GM18519 (cell line): Measurements from ENCODE around the gene G6PC3.
"Not testable (repeated sequence)": the region's sequence is repeated elsewhere in the genome, so short reads cannot be mapped to it uniquely, and the experiment has no call there.

ENCODE experiments used
- ATAC-seq: cut with Tn5 transposase; IDR thresholded peaks from one replicate; pipeline ENCODE4 v1.9.1; 2021; ENCODE audit warnings: mild to moderate bottlenecking, moderate library complexity; ENCODE audit not compliant: unreplicated experiment, low FRiP score

The G6PC3 gene

DNA sequence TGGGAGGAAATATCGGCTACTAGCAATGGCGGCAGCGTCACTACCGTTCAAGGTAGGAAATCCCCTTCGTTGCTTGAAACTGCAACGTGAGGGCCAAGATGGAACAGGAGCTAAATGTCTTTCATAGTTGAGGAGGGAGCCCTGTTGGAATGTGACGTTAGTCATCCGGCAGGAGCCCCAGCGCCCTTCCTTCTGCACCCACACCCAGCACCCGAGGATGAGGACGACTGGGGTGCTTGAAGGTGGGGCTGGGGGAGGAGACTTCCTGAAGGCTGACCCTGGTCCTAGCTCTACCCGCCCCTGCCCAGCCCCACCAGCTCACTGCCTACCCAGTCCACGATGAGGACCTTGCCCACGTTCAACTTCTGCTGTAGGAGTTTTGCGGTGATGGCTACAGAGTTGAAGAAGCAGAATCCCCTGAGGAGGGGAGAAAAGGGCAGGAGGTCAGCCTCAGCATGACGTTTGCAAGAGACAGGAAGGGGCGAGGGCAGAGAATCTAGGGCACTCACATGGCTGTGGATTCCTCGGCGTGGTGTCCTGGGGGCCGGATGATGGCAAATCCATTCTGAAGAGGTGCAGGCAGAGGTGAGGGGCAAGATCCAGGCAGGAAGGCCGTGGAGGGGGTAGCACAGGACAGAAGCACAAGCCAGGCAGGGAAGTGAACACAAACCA lies 11.9 kb downstream of the G6PC3 start:
- no peak for ATAC-seq

DNA sequence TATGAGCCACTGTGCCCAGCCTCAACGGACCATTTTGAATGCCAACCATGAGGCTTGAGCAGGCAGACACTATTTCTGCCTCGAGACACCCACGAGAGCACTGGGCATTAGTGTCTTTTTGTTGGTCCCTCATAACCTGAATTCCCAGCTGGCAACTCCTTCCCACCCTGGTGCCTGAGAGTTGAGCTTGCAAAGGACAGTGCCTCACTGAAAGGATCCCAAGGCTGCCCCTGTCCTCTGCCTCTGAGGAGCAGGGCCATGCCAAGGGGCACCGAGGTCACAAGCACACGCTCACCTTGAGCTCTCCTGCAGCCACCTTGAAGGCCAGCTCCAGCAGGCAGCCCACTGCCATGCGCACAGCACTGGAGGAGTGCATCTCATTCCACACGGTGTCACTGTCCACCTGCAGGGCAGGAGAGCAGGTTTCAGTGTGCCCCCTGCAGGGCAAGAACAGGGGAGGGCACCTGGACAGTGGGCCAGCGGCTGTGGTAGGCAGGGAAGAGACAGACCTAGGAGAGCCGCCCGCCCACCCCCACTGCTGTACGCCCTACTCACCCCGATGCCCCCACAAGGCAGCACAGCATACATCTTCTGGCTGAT lies 12.8 kb downstream of the G6PC3 start:
- no peak for ATAC-seq

DNA sequence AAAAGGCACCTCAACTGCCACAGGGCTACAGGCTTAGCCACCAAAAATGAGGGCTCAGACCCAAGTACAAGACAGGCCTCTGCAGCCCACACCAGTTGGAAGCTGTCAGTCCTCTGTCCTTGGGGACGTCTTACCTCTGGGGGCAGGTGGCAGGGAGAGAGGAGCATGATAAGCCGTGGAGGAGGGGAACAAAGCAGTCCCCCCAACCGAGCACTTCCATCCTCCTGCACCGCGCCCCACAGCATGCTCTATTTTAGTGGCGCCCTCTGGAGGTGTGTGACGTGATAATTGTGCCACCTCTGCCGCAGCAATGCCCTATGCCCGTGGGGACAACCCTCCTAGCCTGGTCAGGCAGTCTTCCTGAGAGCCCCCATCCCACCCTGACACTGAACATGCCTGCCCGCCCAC lies 13.6 kb downstream of the G6PC3 start:
- ATAC-seq: no peak

DNA sequence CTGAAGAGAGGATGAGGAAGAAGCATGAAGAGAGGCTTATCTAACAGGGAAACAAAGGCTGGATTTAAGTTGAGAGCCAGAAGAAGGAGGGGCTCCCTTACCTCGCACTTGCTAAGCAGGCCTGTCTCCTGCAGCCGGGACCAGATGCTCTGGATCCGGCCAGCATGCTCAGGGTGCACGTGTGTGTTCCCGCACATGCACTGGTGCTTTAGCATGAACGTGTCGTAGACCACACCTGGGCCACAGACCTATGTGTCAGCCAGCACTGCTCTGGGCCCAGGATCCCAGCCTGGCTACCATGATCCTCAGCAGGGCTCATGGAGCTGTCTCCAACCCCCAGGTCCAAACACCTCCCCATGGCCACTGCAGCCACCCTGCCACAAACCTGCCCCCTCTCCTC lies 14.4 kb downstream of the G6PC3 start:
- ATAC-seq: no peak

DNA sequence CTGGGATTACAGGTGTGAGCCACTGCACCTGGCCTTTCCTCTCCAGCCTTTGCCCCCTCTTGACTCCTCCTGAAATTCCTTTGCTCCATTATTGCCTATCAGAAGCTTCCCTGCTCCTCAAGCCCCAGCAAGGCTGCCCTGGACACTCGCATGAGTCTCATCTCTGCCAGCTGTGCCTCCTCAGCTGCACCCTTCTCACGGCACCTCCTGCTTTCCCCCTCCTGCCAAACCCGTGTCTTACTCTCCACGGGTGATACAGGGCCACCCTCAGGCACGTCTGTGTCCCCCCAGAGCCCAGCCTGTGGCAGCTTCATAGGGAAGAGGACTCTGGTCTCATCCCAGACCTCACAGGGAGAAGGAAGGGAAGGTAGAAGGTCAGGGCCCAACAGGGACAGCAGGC lies 15.4 kb downstream of the G6PC3 start:
- ATAC-seq: no peak

DNA sequence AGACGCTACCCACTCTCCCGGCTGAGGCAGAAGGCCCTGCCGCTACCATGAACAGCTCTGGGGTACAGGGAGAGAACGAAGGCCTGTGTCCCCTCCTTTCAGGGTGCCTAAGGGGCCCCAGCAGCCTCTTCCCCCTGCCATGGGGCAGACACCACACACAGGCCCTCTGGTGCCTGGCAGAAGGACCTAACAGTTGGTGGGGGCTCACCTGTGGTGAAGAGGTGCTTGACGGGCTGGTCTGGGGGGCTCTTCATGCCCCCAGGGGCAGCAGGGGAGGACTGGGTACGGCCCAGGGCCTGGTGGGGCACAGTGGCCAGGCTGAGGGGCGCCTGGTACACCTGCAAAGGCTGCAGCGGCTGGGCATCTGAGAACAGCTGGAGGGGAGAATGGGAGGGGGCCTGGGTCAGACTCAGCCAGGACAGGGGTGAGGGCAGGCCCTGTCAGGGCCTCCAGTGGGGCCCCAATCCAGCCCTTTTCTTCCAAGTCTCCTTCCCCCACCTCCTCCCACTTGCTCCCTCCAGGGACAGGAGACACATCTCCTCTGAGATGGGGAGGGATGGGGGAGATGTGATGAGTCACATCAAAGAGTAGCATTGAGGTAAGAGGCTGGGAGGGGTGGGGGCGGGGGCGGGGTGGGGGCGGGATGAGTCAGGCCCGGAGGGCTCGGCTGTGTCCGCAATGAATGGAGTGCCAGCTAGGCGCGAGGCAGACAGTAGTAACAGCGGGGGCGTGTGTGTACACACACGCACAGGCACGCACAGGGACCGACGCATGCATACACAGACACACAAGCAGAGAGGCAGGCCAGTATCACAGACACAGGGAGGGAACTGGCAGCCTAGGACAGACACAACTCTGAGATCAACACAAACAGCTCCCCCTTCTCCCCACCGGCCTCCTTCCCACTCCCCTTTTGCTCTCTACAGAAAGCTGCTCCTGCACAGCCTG lies 16.1 kb downstream of the G6PC3 start:
- no peak for ATAC-seq

DNA sequence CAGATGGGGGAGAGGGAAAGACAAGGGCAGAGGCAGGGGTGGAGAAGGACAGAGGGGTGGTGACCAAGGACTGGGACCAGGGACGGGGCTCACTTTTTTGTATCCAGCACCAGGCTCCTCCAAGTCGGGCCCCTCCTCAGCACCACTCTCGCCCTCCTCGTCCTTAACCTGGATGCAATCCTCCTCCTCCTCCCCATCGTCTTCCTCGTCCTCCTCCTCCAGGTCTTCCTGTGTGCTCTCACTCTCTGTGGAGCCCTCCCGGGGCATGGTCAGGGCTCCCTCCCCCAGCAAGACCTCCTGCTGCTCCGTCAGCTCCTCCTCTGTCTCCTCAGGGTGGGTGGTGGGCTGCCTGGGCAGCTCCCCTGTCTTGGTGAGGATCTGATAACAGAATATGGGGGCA lies 16.8 kb downstream of the G6PC3 start:
- no peak for ATAC-seq

DNA sequence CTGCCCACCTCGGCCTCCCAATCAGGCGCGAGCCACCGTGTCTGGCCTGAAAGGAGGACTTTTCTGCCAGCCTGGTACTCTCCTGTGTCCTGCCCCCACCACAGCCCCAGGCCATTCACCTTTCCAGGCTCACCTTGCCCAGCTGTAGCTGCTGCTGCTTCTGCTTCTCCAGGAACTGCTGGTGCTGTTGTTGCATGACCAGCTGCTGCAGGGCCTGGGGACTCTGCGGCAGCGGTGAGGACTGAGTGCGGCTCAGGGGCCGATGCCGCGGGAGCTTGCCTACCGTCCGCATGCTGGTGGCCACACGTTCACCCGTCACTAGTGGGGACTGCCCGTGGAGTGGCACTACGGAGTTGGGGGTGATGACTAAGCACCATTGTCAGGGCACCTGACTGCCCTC lies 17.7 kb downstream of the G6PC3 start:
- ATAC-seq: no peak

DNA sequence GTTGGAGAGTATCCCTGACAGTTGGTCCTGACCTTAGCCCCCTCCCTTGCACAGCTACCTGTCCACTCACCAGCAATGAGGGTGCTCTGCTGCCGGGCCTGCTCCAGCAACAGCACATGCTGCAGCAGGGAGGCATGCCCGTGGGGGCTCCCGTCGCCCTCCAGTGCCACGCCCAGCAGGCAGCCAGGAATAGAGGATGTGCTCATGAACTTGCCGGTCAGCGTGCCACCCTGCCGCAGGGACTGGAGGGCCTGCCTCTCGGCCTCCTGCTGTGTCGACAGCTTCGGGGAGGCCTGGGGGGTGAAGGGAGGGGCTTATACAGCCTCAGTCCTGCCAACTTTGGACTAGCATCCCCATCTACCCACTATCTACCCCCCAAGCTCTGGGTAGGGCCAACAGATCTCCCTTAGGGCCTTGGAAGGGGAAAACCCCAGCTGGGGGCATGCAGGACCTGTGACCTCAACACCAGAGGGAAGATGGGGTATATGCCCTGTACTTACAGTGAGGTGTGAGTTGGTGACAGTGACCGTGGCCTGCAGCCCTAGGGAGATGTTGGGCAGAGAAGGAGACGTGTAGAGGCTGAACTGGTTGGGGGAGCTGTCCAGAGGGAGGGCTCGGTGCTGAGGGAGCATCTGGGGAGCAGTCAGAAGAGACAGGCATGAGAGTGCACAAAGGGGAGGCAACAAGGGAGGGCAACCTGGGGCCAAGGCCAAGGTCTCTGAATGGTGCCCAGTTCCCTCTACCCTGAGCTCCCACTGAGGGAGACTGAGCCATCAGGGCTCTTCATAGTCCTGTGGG lies 20.9 kb downstream of the G6PC3 start:
- ATAC-seq: no peak

DNA sequence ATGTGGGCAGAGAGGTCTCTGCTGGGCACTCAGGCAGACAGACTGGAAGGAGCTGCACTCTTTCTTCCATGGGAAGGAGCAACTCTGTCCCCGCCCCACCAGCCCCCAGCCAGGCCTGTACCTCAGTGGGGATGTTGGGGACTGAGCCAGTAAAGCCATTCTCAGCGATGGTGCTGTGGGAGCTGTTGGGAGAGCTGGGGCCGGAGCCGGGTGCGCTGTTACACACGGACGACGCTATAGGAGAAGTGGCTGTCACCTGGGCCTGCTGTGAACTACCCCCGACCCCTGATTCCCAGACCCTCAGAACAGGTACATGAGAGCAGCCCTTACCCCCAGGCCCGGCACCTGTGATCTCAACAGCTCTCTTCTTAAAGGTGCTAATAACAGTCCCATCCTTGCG lies 21.5 kb downstream of the G6PC3 start:
- ATAC-seq: no peak

DNA sequence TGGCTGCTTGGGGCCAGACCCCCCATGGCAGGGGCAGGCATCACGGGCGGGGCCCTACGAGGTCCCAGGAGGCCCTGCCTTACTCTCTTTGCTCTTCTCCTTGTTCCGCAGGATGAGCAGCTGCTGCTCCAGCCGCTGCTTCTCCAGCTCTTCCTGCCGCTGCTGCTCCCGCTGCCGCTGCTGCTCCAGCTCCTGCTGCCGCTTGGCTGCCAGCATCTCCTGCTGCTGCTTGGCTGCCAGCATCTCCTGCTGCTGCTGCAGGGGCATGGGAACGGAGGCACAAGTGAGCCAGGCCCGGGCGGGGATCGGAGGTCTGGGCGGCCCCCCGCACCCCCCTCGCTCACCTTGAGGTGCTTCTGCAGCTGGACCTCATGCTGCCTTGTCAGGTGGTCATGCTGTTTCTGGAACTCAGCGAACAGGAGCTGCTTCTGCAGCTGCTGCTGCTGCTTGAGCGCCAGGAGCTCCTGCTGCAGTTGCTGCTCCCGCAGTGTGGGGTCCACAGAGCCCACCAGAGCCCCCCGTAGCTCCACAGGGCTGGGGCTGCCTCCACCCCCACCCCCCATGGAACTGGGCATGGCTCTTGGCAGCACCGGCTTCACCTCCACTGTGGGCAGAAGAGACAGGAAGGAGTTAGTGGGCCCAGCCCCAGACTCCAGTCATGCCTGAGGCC lies 22.8 kb downstream of the G6PC3 start:
- ATAC-seq: no peak

DNA sequence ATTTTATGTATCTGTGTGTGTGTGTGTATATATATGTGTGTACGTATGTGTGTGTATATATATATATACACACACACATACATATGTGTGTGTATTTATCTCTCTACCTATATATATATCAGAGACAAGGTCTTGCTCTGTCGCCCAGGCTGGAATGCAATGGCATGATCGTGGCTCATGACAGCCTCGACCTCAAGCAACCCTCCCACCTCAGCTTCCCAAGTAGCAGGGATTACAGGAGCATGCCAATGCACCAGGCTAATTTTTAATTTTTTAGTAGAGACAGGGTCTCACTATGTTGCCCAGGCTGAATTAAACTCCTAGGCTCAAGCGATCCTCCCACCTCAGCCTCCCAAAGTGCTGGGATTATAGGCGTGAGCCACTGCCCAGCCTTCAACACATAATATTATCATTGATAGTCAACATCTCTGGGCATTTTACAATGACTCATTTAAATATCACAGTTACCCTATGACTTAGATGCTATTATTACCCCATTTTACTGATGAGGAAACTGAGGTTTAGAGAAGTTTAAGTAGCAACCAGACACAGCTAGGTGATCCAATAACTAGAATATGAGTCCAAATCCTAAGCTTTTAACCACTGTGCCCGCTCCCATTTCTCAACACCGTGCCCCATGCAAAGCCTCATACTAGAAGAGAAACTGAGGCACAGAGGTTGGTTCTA lies 24.3 kb downstream of the G6PC3 start:
- no peak for ATAC-seq

DNA sequence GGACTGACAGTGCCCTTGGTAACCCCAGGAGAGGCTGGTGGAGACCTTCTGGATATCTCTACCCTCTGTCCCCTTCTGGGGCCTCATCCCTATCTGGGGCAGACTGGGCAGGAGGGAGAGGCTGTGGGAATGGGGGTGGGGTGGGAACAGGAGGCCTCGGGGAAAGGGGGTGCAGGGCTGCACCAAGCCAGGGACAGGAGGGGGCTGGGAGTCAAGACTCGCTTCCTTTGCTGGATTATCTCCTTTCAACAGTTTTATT lies 24.8 kb downstream of the G6PC3 start:
- ATAC-seq: no peak

DNA sequence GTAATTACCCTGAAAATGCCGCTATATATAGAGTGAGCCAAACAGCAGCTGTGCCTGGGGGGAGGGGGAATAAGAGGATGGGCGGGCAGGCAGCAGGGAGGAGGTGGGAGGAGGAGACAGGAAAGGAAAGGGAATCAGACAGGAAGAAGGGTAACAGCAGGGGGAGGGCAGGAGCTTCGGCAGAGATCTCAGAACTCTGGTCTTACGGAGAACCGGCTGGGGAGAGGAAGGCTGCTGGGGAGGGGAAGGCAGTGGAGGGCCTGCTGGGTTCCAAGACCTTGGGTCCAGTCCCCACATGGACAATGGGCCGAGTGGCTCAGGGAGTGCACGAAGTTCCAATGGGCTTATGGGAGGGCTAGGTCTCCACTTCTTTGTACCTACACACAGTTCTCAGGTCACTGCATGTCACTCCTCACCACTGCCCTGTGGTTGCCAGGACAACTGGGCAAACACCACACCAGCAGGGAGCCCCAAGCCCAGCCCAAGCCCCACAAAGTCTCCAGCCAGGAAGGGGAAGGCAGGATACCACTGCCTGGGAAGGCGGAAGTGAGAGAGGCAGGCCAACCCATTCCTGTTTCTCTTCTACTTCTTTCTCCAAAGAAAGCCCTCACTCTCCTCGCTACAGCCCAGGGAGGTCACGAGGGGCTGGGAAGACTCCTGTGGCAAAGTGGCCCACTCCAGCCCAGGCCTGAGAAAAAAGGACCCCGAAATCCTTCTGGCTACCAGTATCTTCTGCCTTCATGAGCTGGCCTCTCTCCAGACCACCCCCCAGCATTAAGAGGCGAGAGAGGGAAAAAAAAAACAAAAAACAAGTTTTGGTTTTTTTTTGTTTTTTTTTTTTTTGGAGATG lies 25.3 kb downstream of the G6PC3 start:
- no peak for ATAC-seq

DNA sequence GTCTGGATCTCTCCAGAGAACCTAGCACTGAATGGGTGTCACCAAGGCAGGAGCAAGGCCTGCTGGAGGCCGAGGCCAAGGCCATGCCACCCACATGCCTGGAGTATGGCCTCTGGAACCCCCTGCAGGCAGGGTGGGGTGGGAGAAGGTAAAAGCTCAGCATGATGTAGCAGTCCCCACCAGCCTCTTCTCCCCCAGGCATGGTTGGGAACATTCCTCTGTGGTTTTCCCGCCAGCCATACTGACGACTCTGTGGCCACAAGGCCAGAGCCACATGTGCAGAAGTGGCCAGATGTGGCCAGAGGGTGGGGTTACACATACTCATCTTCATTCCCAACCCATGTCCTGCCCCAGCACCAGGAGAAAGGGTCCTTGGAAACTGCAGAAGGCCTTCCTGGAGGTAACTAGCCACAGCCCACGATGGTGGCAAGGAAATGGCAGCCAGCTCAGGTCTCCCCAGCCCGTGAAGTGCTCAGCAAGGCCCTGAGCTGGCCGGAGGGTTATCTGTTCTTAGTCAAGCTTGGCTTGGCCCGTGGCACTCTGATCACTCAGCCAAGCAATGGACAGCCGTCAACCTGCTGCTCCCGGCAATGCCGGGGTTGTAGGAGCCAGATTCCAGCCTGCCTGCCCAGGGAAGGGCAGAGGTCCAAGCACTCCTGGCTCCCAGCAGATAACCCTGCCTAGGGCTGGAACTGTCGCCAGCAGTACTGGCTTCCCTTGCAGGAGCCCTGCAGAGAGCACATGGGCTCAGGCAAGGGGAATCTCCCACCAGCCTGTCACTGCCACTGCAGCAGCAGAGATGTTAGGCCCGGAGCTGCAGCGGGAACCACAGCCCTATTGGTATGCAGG lies 26.8 kb downstream of the G6PC3 start:
- no peak for ATAC-seq

DNA sequence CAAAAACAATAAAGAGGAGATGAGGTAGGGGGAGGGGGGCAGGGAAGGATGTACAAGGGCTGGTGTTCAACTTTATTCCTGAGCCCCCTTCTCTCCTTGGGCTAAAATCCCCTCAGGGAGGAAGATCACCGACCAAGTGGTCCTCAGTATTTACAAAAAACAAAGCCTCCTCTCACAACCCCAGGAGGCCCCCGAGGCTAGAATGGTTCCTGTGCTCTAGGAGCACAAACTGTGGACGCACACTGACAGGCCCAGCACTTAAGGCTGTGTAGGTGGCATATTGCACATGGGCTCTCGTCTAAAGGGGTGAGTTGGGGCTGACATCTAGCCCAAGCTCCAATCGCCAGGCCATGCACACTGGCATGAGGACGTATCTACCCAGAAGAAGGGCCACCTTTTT lies 31.3 kb downstream of the G6PC3 start:
- not testable (repeated sequence) for ATAC-seq

DNA sequence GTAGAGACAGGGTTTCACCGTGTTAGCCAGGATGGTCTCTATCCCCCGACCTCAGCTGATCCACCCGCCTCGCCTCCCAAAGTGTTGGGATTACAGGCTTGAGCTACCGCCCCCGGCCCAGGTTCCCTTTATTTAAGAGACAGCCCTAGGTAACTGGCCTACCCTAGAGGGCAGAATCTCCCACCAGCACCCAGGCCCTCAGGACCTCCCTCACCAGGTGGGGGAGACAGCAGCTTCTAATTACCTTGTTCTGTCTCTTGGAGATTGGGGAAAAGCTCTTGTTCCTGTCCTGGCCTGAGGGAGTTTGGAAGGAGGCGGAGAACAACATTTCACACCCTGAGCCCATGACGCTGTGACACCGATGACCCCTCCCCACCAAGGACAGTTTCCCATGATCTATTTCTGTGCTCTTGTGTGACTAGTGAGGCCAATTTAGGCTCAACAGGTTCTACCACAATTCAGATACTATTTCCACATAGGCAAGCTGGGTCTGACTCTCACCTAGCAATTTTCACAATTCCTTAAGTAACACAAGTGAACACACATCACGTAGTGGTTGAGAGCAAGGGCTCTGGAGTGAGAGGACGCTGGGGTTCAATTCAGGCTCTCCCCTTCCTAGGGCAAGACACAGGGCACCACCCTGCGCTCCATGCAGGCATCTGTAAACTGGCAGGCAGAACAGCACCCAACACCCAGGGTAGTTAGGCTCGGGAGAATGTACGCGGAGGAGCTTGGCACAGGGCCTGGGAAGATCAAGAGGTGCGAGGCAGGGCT lies 32.5 kb downstream of the G6PC3 start:
- ATAC-seq: no peak
